HG03354 (cell line): ENCODE data around the gene RPL32.
"Not testable (repeated sequence)": the region's sequence is repeated elsewhere in the genome, so short reads cannot be mapped to it uniquely, and the experiment has no call there.

Source experiments
- ATAC-seq: cut with Tn5 transposase; IDR thresholded peaks from one replicate; pipeline ENCODE4 v1.9.1; 2021; ENCODE audit warnings: mild to moderate bottlenecking; ENCODE audit not compliant: unreplicated experiment, poor library complexity, severe bottlenecking

RPL32 gene

GRCh38 chr3:12787346-12787745, 54.0 kb downstream of the RPL32 start:
- not testable (repeated sequence) for ATAC-seq

DNA sequence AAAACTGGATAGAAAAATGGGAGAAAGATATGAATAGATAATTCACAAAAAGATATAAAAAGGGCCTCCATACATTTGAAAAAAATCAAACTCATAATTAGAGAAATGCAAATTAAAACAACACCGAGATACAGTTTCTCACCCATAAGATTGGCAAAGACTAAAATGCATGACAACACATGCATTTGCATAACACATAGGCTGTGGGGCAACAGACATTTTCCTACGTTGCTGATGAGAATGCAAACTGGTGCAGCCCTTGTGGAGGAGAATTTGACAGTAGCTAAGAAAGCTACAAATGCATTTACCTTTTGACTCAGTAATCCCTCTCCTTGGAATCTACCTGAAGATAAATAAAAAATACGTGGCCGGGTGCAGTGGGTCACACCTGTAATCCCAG, 56.3 kb downstream of the RPL32 start:
- ATAC-seq: no peak
